HG02852 (cell line): ENCODE results near the gene ARSG.
"Not testable (repeated sequence)": the region's sequence is repeated elsewhere in the genome, so short reads cannot be mapped to it uniquely, and the experiment has no call there.

ENCODE experiments used
- ATAC-seq: cut with Tn5 transposase; IDR thresholded peaks from one replicate; pipeline ENCODE4 v1.9.1; 2021; ENCODE audit warnings: mild to moderate bottlenecking, moderate library complexity; ENCODE audit not compliant: unreplicated experiment

The ARSG gene

DNA sequence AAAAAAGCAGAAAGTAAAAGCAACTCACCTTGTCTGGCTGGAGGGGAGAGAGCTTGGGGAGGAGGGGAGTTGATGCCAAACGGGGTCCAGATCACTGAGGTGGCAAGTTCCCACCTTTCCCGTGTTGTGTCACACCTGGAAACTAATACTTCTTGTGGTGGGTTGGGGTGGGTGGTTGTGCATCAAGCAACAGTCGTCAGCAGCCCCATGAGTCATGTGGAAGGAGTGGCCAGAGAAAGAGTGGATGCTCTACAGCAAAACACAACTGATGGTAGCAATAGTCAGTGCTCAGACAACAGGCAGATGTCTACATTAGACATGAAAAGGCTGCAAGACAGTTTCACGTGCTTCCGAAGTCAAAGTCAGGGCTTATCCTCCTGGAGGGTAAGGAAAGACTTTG lies 35.4 kb downstream of the ARSG start:
- ATAC-seq: no peak

DNA sequence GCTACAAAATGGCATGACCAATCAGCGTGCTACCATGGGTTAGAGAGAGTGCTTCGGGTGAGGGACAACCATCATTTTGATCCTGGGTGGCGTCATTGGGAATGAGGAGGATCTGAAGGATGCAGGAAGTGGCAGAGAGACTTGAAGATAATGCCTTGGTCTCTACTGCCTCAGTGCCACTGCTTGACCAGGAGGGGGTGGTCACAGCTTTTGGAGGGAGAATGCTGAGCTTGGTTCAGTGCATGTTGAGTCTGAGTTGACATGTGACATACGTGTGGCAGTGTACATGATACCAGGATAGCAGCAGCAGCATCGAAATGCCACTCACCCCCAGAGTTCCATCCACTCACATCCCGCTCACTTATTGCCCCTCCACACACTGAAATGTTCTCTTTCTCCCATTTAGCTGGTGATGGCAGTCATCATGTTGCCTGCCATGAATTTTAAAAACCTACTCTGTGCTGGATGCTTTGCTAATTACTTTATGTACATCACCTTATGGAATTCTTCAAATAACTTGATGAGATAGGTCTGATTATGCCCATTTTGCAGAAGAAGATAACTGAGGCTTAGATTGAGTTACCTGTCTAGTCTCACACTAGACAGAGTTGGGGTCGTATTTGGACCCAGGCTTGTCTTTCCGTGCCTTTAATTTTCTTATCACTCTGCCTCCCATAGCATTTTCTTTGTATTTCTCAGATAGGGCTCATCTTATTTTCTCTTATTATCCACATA lies 36.7 kb downstream of the ARSG start:
- ATAC-seq: no peak

DNA sequence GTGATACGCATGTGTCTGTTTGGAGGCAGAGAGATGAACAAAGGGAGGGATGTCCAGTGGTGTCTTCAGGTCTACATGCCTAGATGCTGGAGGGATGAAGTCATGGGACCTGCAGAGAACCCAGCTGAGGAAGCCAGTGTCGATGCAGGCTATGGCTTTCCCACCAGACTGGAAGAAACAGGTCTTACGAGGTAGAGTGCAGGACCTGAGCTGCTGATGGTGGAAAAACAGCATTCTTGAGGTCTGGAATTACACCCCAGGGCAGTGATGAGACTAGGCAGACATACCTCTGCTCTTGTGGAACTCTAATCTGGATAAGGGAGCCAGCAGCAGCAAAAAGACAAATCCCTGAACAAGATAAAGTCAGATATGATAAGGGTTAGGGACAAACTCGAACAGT lies 37.4 kb downstream of the ARSG start:
- ATAC-seq: no peak

DNA sequence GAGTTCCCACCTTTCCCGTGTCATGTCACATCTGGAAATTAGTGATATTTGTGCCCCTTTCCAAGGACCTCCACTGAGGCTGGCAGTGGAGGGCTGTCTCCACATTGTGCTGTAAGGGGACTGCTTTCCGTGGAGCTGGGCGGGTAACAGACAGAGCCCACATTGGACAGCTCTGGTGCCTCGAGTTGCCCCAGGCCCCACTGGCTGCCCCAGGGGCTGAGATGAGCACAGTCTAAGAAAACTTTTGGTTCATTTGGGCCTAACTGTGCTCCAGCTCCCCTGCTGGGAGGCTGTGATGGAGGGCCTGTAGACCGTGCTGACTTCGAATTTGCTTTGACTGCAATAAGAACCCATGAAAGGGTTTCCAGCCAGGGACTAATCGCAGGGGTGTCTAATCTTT lies 38.0 kb downstream of the ARSG start:
- no peak for ATAC-seq

DNA sequence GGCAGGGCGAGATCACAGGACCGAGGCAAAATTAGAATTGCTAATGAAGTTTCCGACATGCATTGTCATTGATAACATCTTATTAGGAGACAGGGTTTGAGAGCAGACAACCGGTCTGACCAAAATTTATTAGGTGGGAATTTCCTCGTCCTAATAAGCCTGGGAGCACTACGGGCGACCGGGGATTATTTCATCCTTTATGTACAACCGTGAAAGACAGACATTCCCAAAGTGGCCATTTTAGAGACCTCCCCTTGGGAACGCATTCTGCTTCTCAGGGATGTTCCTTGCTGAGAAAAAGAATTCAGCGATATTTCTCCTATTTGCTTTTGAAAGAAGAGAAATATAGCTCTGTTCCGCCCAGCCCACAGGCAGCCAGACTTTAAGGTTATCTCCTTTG lies 40.6 kb downstream of the ARSG start:
- not testable (repeated sequence) for ATAC-seq

DNA sequence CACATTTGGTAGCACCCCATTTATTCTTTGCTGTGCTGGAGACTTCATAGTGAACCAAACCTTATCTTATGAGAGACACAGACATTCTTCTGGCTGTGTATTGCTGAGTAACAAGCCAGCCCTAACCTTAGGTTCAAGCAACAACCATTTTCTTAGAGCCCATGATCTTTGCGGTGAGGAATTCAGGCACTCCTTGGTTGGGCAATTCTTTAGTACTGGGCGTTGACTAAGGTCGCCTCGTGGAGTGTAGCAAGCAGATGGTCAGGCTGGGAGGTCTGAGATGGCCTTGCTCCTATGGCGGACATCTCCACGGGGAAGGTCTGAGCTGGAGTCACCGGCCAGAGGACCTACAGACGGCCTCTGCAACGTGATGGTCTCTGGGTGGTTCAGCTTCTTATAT lies 43.1 kb downstream of the ARSG start:
- ATAC-seq: no peak

DNA sequence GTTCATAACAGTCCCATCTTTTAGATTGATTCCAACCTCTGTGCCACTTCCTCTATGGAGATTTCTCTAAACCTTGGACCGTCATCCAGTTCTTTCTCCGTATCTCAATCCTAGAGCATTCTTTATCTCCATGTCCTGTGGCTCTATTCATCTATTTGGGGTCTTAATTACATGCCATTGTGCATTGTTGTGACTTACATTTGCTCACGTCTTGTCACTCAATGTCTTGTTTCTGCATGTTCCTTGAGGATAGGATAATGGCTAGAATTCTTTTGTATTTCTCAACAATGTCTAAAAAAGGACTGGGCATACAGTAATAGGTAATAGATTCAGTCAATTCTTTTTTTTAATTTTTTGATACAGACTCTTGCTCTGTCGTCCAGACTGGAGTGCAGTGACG lies 50.2 kb downstream of the ARSG start:
- ATAC-seq: no peak

DNA sequence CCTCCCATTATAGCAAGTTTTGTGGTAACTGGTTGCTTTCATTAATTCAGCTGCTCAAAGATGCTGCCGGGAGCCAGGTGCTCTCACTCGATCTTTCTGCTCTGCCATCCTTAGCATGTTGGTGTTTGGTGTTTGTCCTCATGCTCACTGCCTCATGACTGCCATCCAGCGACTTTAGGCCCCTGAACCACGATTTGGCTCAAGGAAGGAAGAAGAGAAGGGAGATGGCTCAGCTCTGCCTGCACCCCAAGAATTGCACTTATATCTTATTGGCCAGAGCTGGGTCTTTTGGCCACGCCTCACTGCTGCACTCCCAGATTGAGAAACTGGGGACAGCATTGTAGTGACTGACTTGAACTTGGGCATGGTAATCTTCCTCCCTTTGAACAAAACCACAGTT lies 52.7 kb downstream of the ARSG start:
- no peak for ATAC-seq

DNA sequence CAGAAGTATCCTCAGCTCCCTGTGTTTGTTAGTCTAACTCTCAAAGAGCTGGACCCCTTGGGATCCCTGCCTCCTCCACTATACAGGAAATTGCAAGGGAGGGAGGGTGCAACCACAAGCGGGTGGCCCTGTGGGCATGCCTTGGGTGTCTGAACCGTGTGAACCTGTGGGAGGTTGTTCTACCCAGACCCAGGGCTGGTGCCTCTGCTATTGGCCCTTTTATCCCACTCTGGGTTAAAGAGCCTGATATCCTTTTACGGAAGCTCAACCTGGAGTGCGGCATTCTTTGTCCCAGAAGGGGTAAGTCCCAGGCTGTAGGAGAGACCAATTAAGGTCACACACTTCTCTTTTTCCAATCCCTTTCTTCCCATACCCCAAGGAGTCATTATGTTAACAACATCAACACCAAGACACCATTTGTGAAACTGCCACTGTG lies 53.4 kb downstream of the ARSG start:
- ATAC-seq: no peak

DNA sequence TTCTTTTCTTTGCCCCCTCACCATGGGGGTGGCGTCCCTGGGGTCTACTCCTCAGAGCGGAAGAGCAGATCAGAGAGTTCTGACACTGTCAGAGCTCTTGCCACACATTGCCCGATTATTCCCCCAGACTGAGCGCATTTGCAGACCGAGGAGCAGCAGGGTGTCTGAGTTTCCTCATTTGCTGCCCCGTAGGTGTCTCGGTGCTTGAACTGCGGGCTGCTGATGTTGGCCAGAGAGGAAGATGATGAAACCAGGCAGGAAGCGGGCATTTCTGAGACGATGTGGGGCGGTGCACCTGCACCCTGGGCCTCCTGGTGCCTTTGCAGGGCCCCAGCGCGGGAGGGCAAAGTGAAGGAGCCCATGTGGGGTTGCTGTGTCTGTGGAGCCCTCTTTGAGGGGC lies 55.2 kb downstream of the ARSG start:
- peak; percentile 52 for ATAC-seq

DNA sequence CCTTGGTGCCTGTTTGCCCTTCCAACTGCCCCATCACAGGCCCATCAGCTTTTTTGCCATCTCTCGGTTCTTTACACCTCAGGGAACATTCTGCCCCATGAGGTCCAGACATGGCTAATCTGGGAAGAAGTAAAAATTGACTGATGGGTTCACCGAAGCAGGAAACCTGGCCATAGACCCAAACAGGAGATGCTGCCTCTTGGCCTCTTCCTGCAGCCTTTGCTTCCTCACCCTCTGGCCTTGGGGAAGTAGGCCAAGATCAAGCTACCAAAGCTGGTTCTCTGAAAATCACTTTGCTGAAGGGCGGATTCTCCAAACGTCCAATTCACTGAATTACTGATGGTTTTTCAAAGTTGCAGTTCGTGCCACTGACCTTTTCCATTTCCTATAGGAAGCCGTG lies 56.1 kb downstream of the ARSG start:
- ATAC-seq: no peak

DNA sequence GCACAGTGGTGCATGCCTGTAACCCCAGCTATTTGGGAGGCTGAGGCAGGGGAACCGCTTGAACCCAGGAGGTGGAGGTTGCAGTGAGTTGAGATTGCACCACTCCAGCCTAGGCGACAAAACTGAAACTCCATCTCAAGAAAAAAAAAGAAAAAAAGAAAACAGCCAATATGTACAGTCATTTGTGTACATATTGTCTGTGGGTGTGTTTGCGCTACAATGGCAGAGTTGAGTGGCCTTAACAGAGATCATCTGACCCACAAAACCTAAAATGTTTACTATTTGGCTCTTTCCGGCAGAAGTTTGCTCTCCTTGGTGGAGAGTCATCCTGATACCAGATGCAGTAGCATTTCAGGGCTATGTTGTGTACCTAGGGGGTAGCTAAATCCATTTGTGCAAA lies 57.9 kb downstream of the ARSG start:
- ATAC-seq: peak; percentile 89

DNA sequence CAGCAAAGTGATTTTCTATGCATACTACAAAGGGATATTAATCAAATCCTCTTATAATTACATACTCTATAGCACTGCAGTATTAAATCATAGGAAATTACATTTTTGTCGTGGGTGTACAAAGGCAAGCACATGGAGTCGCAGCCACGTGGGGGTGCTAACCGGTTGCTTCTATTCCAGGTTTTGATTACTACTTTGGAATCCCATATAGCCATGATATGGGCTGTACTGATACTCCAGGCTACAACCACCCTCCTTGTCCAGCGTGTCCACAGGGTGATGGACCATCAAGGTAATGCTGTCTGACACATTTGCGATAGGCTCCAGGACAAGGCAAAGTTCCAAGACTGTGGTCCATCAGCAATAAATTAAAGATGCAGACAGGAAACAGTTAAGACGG lies 60.1 kb downstream of the ARSG start:
- no peak for ATAC-seq

DNA sequence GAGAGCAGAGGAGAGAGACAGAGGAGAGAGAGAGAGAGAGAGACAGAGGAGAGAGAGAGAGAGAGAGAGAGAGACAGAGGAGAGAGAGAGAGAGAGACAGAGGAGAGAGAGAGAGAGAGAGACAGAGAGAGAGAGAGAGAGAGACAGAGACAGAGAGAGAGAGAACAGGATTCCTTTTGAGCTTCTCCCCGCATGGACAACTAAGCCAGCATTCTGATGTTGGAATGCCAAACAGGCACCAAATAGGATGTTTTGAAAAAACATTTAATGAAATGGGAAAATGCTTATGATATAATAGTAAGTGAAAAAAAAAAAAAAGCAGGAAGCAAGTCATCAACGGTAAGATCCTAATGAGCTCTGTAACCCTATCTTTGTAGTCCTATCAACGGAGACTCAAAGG lies 60.7 kb downstream of the ARSG start:
- ATAC-seq: no peak

DNA sequence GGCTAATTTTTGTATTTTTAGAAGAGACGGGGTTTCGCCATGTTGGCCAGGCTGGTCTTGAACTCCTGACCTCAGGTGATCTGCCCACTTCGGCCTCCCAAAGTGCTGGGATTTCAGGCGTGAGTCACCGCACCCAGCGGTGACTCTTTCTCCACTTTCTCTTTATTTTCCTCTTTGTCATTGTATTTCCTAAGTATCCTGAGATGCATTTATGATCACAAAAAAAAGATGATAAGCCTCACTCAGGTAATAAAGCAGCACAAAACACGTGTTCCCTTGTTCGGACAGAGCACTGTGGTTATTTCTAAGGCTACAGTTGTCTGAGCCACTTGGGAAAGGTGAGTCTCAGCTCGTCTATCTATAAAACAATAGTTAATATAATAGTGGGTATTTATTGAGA lies 61.4 kb downstream of the ARSG start:
- ATAC-seq: not testable (repeated sequence)

DNA sequence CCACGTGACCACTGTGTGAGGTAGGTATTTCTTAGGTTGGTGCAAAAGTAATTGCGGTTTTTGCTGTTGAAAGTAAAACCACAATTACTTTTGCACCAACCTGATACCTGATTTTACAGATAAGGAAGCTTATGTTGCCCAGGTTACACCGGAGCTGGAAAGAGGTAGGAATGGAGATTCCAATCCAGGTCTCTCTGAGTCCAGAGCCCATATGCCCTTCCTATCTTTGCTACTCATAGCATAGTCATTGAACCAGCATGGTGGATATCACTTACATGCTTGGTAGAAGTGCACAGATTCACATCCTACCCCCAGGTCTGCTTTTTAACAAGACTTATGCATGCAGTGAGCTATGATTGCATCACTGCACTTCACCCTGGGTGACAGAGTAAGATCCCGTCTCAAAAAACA lies 61.8 kb downstream of the ARSG start:
- no peak for ATAC-seq

DNA sequence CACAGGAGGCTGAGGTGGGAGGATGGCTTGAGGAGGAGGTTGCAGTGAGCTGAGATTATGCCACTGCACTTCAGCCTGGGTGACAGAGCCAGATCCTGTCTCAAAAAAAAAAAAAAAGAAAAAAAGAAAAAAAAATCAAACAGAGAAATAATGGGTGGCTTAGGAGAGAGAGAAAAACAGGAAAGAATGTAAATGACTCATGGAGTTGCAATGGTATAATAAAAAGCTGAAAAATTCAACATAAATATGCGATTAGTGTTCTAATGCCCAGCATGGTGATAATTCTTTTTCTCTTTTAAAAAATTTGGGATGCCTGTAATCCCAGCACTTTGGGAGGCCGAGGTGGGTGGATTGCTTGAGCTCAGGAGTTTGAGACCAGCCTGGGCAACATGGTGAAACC lies 63.0 kb downstream of the ARSG start:
- ATAC-seq: not testable (repeated sequence)

DNA sequence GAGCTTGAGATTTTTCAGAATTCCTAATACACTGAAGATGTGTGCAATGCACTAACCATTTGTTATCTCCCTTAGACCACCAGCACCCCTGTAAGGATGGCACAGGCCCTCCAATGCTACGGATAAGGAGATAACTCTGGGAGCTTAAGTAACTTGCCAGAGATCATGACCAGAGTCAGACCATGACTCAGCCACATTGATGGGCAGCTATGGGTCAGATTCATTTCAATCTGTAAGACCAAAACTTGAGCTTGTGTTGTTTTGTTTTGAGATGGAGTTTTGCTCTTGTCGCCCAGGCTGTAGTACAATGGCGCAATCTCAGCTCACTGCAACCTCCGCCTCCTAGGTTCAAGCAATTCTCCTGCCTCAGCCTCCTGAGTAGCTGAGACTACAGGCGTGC lies 63.8 kb downstream of the ARSG start:
- ATAC-seq: not testable (repeated sequence)

DNA sequence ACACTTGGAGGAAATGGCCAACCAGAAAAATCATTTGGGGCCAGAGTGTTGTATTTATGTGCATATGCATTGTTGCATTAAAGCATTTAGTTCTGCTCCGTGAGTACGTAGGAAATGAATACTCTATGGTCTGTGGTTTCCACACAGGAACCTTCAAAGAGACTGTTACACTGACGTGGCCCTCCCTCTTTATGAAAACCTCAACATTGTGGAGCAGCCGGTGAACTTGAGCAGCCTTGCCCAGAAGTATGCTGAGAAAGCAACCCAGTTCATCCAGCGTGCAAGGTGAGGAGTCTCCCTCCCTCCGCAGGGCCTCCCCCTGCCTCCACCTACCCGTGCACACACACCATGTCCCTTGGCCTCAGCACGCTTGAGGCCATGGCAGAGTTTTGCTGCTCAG lies 65.2 kb downstream of the ARSG start:
- ATAC-seq: peak; percentile 91

DNA sequence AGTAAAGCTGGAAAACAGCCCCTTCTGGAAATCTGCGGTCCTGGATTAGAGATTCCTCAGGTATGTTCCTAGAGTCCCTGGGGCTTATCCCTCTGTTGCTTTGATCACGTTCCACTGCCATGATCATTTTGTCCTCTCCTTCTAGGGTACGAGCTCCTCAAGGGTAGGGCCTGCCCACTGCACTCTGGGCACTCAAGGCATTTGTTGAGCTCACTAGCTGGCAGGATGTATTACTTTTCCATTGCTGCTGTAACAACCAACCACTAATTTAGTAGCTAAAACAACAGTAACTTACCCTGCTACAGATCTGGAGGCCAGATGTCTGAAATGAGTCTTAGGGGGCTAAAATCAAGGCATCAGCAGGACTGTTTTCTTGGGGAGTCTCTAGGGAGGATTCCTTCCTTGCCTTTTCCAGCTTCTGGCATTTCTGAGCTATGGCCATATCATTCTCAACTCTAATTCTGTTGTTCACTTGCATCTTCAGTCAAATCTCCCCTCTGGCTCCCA lies 65.7 kb downstream of the ARSG start:
- peak; percentile 5 for ATAC-seq

DNA sequence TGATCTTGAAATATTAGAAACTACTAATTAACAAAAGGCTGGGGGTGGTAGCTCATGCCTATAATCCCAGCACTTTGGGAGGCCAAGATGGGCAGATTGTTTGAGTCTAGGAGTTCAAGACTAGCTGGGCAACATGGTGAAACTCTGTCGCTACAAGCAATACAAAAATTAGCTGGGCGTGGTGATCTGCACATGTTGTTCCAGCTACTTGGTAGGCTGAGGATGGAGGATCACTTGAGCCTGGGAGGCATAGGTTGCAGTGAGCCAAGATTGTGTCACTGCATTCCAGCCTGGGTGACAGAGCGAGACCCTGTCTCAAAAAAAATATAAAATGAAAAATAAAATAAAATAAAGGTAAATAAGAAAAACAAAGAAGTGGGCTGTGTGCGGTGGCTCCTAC lies 66.6 kb downstream of the ARSG start:
- no peak for ATAC-seq

DNA sequence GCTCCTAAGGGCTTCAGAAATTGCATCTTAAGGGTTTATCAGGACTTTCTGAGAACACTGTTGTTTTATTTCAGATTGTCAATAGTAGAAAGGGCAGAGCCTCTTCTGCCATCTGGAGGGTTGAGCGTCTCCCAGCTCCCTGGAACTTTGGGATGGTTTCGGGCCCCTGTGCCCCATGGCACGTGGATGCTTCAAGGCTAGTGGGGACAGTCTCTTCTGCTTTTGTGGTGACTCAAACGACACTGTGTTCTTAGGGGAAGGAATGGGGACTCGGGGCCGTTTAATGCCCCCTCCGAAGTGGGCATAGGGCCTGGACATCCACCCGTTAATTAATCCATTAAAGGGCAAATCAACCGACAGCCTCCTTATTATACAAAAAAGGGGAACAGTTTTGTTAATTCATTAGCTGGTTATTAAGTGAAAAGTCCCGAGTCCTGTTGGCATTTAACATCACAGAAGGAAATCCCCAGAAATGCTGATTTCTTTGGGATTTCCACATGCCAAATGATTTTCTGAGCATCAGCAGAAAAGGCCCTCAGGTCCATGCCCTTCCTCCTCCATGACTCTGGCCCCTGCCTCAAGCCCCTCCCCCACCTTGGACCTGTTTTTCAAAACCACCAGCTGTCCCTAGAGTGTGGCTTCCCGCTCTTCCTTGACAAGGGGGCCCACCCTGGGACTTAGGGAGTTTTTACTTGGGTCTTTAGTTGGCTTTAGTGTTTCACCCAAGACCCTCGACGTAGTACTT lies 68.7 kb downstream of the ARSG start:
- no peak for ATAC-seq
